ENCODE measurements around the gene WNT2B.

DNA sequence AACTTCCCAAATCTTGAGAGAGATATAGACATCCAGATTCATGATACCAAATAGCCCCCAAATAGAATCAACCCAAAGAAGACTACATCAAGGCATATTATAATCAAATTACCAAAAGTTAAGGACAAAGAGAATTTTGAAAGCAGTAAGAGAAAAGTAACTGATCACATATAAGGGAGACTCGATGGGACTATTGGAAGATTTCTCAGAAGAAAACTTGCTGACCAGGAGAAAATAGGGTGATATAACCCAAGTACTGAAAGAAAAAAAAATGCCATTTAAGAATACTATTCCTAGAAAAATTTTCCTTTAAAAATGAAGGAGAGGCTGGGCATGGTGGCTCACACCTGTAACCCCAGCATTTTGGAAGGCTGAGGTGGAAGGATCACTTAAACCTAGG, 30.5 kb upstream of the WNT2B start:
- TF ChIP-seq, protein P1, sequence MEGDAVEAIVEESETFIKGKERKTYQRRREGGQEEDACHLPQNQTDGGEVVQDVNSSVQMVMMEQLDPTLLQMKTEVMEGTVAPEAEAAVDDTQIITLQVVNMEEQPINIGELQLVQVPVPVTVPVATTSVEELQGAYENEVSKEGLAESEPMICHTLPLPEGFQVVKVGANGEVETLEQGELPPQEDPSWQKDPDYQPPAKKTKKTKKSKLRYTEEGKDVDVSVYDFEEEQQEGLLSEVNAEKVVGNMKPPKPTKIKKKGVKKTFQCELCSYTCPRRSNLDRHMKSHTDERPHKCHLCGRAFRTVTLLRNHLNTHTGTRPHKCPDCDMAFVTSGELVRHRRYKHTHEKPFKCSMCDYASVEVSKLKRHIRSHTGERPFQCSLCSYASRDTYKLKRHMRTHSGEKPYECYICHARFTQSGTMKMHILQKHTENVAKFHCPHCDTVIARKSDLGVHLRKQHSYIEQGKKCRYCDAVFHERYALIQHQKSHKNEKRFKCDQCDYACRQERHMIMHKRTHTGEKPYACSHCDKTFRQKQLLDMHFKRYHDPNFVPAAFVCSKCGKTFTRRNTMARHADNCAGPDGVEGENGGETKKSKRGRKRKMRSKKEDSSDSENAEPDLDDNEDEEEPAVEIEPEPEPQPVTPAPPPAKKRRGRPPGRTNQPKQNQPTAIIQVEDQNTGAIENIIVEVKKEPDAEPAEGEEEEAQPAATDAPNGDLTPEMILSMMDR (tag by site-specific recombination; IDR thresholded peaks at IDR 0.05) = no peak
- TF ChIP-seq ZNF777 (tag by site-specific recombination; IDR thresholded peaks at IDR 0.05; ENCODE audit: borderline replicate concordance) (no peak), ZNF248 (tag by site-specific recombination; IDR thresholded peaks at IDR 0.05) (no peak), ZNF350 (tag by site-specific recombination; IDR thresholded peaks at IDR 0.05) (no peak), MYNN (tag by site-specific recombination; IDR thresholded peaks at IDR 0.05; ENCODE audit: borderline replicate concordance) (no peak), ZEB2 (tag by site-specific recombination; IDR thresholded peaks at IDR 0.05) (no peak)
